GM21526 (cell line): Measurements from ENCODE around the gene TP73.
"Not testable (repeated sequence)": the region's sequence is repeated elsewhere in the genome, so short reads cannot be mapped to it uniquely, and the experiment has no call there.

Experiments used
- ATAC-seq: cut with Tn5 transposase; IDR thresholded peaks from one replicate; pipeline ENCODE4 v1.9.1; 2021; ENCODE audit warnings: moderate library complexity; ENCODE audit not compliant: unreplicated experiment, low FRiP score

TP73 gene

GRCh38 chr1:3721955-3722465, 69.7 kb downstream of the TP73 start:
- no peak for ATAC-seq

GRCh38 chr1:3722846-3723245, 70.5 kb downstream of the TP73 start:
- no peak for ATAC-seq

- ATAC-seq = not testable (repeated sequence)
Observed at GRCh38 chr1:3724416-3725030, 72.2 kb downstream of the TP73 start.

GRCh38 chr1:3725366-3725765, 73.0 kb downstream of the TP73 start:
- ATAC-seq = no peak

GRCh38 chr1:3727042-3727824, 74.9 kb downstream of the TP73 start:
- ATAC-seq = no peak

- no peak for ATAC-seq
Observed at GRCh38 chr1:3727825-3728776, 75.8 kb downstream of the TP73 start.

GRCh38 chr1:3729594-3730542, 77.6 kb downstream of the TP73 start:
- ATAC-seq = no peak

- no peak for ATAC-seq
Observed at GRCh38 chr1:3730543-3731247, 78.4 kb downstream of the TP73 start.

GRCh38 chr1:3731583-3732433, 79.5 kb downstream of the TP73 start:
- ATAC-seq = no peak

- no peak for ATAC-seq
Observed at GRCh38 chr1:3732434-3733093, 80.2 kb downstream of the TP73 start.

GRCh38 chr1:3733094-3733882, 81.0 kb downstream of the TP73 start:
- ATAC-seq = no peak

GRCh38 chr1:3733883-3734589, 81.7 kb downstream of the TP73 start:
- no peak for ATAC-seq

- ATAC-seq = no peak
Observed at GRCh38 chr1:3734602-3735001, 82.3 kb downstream of the TP73 start.

- ATAC-seq = no peak
Observed at GRCh38 chr1:3735027-3735681, 82.8 kb downstream of the TP73 start.

- no peak for ATAC-seq
Observed at GRCh38 chr1:3735688-3736087, 83.4 kb downstream of the TP73 start.

- no peak for ATAC-seq
Observed at GRCh38 chr1:3736131-3736561, 83.8 kb downstream of the TP73 start.
